HG03521 (cell line): ENCODE results near the gene TUNAR.

Experiments used
- ATAC-seq: cut with Tn5 transposase; IDR thresholded peaks from one replicate; pipeline ENCODE4 v1.9.1; 2021; ENCODE audit warnings: mild to moderate bottlenecking, moderate library complexity; ENCODE audit not compliant: unreplicated experiment

The TUNAR gene

DNA sequence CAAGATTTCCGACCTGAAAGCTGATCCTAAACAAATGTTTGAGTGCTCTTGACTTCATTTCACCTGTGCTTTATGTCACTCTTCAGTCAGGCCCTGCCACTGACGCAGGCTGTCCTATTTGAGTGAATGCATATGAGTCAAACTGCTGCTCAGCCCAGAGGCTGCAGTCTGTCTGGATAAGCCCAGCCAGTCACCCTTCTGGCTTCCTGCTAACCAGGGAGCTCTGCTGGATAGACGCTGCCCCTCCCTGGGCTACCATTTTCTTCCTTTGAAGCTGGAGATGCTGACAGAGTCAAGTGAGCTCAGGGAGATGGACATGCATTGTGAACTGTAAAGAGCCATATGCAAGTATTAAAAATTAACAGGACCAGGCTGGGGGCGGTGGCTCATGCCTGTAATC lies 5.1 kb upstream of the TUNAR start:
- ATAC-seq: no peak

- no peak for ATAC-seq
These were observed 3.9 kb upstream of the TUNAR start for GRCh38 chr14:95872777-95873176.

GRCh38 chr14:95875831-95876760 lies 536 bp upstream of the TUNAR start:
- ATAC-seq: no peak

DNA sequence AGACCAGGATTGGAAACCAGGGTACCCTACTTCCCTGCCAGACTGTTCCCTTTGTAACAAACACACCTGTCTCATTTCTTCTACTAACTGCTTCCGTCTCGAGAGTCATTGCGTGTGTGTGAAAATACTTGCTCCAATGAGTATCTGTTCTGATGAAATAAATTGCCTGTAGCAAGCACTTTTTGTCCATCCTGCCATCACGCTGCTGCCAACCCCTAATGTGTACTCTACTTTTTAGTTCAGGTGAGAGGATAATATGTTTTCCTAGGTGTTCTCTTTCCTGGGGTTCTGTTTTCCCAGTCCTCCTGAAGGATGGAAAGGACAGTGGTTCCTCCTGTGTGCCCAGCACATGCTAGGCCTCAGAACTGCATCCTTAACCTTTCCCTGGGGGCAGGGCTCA lies 1.0 kb downstream of the TUNAR start:
- no peak for ATAC-seq

DNA sequence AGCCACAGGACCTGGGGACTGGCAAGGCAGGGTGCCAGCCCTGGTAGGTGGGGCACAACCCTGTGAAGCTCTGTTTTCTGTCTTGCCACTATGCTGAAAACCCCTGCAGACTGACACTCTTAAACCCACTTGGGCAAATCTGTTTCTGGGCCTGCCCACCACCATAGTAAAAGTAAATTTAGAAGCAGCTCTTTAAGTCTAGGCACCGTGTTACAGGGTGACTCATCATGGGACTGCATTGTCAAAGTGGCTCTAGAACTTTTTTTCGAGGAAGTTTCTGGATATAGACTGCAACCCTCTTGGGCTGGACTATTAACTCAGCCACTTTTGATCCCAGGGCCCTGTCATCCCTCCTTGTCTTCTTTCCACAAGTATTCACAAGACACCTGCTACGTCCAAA lies 7.7 kb downstream of the TUNAR start:
- ATAC-seq: no peak

- ATAC-seq: no peak
These were observed 8.6 kb downstream of the TUNAR start for GRCh38 chr14:95885278-95885677.

GRCh38 chr14:95885866-95886265 lies 9.2 kb downstream of the TUNAR start:
- ATAC-seq: no peak

- no peak for ATAC-seq
These were observed 9.9 kb downstream of the TUNAR start for GRCh38 chr14:95886366-95887056.

- no peak for ATAC-seq
These were observed 10.7 kb downstream of the TUNAR start for GRCh38 chr14:95887351-95887750.

GRCh38 chr14:95889236-95889979 lies 12.8 kb downstream of the TUNAR start:
- no peak for ATAC-seq

DNA sequence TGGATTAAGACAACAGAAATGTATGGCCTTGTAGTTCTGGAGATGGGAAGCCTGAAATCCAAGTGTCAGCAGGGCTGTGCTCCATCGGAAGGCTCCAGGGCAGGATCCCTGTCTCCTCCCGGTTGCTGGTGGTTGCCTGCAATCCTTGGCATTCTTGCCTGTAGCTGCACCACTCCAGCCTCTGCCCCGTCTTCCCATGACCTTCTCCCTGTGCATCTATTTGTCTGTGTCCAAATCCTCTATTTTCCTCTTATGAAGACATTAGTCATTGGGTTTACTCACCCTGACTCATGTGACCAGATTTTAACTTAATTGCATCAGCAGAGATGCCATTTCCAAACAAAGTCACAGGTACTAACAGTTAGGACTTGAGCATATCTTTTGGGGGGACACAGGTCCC lies 15.1 kb downstream of the TUNAR start:
- ATAC-seq: no peak

DNA sequence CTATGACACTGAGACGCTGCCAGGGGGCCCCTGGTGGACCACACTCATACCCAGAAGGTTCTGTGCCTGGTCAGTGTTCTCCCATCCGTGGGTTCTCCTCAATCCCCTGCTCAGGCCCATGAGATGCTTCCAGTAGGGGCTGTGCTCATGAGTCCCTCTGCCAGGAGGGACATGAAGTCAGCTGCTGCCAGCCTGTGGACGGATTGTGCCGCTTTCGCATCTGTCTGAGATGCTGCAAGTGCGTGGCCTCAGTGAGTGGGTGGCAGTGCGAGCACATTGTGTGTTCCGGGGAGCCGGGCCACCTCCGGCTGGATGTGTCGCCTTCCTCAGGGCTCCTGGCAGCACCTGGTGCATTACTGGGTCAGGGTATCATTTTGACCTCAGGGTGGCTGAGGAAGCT lies 15.5 kb downstream of the TUNAR start:
- ATAC-seq: no peak

DNA sequence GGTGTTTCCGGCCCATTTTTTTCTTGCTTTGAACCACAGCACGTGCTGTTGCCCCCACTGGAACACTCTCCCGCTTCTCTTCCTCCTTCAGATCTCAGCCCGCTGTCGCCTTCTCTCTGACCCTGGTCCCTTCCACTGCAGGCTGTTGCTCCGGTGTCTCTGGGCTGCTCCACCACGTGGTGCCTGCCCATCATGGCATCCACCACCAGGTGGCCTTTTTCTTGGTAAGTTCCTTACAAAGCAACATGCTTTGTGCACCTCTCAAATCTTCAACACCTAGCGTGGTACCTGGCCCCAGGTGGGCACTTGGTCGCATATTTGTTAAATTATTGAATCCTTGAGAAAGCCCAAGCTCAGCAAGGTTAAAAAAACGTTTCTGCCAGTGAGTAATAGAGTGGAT lies 19.1 kb downstream of the TUNAR start:
- ATAC-seq: no peak

DNA sequence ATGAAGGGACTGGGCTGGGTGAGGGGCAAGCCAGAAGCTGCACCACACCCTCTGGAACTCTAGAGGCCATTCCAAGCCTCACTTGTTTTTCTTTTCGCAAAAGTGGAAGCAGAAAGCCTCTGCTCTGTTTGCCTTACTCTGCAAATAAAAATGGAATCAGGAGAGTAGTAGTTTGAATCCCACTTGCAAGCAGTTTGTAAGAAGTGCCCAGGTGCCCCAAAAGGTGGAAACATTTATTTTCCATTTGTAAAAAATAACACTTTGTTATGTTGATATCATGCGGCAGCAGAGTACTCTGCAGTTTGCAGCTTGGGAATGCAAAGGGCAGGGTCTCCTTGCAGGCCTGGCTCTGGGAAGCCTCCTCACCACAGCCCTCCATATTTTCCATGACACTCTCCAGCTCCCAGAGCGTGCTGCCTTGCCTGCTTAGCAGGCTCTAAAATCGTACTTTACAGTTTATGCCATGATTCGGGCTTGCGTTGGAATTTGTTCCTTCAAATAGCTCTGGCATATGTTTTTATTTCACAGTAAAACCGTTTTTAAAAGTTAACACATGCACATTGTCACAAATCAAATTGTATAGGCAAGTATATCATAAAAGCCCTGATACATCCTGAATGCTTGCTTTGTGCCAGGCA lies 20.0 kb downstream of the TUNAR start:
- no peak for ATAC-seq

DNA sequence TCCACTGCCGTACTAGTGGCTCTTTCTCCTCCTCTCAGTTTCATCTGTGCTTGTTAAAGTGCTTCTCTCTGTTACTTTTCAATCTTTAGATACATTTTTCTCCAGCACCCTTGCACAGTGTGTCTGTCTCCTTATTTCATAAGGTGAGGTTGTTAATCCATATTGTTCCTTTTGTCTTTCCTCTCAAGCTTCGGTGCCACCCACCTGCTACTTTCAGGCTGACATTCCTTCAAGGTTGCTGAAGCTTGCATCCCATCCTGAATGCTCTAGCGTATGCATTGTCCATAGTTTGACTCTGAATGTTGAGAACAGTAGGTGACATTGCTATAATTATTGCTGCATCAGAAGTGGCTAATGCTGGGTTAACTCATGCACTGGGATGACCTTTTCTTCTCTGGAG lies 20.6 kb downstream of the TUNAR start:
- no peak for ATAC-seq

GRCh38 chr14:95901054-95901453 lies 24.4 kb downstream of the TUNAR start:
- ATAC-seq: no peak

DNA sequence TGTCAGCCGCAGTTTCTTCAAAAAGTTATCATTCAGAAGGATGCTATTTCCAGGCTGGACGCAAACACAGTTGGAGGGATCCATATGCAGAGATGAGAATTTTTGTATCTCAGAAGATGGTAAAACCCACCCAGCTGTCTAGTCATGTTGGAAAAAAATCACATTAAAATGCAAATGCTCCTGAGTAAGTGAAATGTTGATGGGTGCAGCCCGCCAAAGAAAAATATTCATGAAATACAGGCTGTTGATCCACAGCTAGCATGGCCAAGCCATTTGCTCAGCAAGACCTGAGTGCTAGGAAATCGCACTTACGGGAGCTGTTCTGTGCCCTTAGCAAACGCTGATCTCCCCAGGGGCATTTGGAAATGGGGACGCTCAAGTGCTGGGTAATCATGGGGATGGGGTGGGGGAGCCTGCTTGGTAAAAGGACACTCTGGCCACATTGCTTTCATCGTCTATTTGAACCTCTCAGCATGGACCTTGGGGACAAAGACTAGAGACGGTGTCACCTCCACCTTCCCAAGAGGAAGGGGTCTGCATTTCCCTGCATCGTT lies 25.7 kb downstream of the TUNAR start:
- no peak for ATAC-seq

- no peak for ATAC-seq
These were observed 26.5 kb downstream of the TUNAR start for GRCh38 chr14:95903165-95903564.

DNA sequence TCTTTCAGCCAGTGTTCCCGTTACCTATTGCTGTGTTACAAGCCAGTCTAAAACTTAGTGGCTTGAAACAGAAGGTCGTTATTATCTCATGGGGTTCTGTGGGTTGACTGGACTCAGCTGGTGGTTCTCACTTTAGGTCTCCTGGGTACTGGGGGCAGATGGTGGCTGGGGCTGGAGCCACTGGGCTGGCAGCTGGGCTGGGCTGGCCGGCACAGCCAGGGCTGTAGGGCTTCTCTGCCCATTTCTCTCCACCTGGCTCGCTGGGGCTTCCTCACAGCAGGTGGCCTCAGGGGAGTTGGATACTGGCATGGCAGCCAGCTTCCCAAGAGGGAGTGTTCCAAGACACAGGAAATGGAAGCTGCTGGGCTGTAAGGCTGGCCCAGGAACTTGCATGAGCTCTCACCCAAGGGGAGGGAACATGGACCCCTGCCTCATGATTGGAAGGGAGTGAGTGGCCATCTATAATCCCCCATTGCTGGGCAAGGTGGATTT lies 27.0 kb downstream of the TUNAR start:
- ATAC-seq: no peak

DNA sequence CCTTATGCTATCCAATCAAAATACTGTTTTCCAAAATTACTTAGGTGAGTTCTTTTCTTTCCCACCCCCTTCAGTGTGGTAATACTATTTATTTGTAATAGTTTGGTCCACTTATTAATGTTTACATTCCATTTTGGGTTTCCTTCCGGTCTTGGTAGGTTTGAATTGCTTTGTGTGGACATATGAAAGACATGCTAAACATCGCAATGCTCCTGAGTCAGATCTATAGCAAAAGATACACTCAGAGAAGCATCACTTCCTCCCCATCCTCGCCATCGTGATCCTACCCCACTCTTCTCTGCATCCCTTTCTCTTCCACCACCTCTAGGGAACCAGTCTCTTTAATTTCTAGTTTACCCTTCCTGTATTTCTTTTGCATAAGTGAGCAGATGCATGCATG lies 30.0 kb downstream of the TUNAR start:
- no peak for ATAC-seq

GRCh38 chr14:95910628-95911027 lies 34.0 kb downstream of the TUNAR start:
- no peak for ATAC-seq
